ENCODE results near the gene C2orf80. TPM values are rescaled to one million over a fixed set of nuclear protein-coding genes. Genes with fewer than 3 reads are reported as not detected.

The C2orf80 gene
- total and polyA plus RNA-seq, 5 experiments from 2014 or later = not detected

DNA sequence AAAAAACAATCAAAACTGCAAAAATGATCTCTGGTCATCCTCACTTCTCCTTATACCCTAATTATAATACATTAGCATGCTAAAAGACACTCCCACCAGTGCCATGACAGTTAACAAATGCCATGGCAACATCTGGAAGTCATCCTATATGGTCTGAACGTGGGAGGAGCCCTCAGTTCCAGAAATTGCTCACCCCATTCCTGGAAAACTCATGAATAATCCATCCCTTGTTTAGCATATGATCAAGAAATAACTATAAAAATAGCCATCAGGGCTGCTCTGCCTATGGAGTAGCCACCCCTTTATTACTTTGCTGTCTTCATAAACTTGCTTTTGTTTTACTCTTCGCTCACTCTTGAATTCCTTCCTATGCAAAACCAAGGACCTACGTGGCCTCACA, 5.7 kb upstream of the C2orf80 start:
- Mint-ChIP-seq H3K27ac (no peak overlapping the region), H3K36me3 (no peaks in the 10 kb centered on the region), H3K4me1 (no peaks in the 10 kb centered on the region), H3K27me3 (peaks cover 0 to 2% (median 0%) of the 10 kb centered on the region in 5 donors), H3K4me3 (no peak overlapping the region), H3K9me3 (no peaks in the 10 kb centered on the region)
- no peak for DNase-seq
- ATAC-seq = no peak
- POLR2A ChIA-PET = no interaction called here

DNA sequence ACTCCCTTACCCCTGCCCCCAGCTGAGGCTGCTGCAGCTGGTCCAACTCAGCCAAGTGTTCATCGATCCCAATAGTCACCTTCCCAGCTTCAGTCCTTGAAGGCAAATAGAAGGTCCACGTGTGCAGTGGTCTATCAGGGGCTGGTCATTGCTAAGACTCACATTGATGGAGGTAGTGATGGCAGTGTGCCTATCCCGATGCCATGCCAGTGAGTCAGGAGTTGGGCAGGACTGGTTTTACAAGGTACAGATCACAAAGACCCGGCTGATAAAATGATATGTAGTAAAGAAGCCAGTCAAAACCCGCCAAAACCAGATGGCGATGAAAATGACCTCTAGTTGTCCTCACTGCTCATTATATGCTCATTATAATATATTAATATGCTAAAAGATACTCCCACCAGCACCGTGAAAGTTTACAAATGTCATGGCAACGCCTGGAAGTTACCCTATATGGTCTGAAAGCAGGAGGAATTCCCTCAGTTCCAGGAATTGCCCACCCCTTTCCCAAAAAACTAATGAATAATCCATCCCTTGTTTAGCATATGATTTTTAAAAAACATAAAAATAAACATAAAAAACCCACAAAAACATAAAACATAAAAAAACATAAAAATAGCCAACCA, 2.9 kb upstream of the C2orf80 start:
- no peak for ATAC-seq
- Mint-ChIP-seq H3K9me3 (no peaks in the 10 kb centered on the region), H3K27me3 (peaks cover 0 to 4% (median 0%) of the 10 kb centered on the region in 5 donors), H3K36me3 (no peaks in the 10 kb centered on the region), H3K4me3 (no peak overlapping the region), H3K27ac (no peak overlapping the region), H3K4me1 (no peaks in the 10 kb centered on the region)
- POLR2A ChIA-PET = no interaction called here
- no peak for DNase-seq

DNA sequence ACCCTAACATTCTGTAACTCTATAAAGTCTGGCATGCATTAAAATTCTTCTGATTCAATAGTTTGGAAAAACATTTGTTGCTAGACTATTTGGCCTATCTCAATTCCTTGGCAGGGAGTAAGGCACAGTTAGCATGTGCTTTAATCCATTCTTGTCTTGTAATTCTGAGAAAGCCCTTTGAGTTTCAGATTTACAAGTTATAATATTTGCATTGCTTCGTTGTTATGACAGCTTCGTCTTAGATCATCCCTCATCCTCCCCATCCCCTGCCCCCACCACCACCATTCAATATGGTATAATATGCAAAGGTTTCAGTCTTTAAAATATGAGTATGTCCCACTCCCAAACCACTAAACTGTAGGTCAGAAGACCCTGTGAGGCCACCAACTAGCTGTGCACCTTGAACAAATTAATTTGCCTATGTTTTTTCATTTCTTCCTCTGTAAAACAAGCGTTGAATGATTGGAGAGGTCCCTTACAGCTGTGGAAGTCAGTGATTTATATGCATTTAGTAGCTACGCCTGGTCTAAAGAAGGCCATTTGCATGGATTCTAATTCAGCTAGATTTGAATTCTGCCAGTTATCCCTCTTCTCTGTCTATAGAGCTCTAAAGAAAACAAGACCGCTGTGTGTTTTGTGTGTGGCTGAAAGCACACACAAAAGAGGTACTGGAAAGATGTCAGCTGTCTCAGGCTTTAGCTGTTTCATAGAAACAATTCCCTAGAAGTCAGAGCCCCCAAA, 591 bp downstream of the C2orf80 start:
- ATAC-seq = no peak
- Mint-ChIP-seq H3K27ac (no peak overlapping the region), H3K36me3 (no peaks in the 10 kb centered on the region), H3K4me3 (no peak overlapping the region), H3K27me3 (peaks cover 0 to 4% (median 3%) of the 10 kb centered on the region in 5 donors), H3K4me1 (peaks cover 0 to 2% (median 0%) of the 10 kb centered on the region in 4 donors), H3K9me3 (no peaks in the 10 kb centered on the region)
- POLR2A ChIA-PET = no interaction called here
- no peak for DNase-seq

DNA sequence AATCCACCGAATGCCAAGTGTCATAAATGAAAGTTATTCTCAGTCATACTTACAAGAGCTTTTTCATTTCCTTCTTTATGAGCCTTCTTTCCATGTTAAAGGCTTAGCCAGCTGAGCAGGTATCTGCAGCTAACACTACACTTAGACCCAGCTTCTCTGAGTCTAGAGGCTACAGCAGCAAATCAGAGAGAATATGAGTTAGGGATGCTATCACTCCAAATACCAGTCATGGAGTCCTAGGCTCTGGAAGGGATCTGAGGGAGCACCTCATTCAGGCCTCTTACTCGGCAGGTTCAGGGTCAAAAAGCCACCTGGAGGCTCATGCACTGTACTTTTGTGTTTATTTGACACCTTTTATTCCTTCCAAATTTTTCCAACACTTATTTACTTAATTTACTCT, 2.9 kb downstream of the C2orf80 start:
- Mint-ChIP-seq H3K27me3 (peaks cover 3 to 15% (median 8%) of the 10 kb centered on the region in 5 donors), H3K9me3 (no peaks in the 10 kb centered on the region), H3K27ac (peak overlapping the region in 1 of 10 donors; percentile 6), H3K36me3 (no peaks in the 10 kb centered on the region), H3K4me1 (peaks cover 0 to 2% (median 0%) of the 10 kb centered on the region in 4 donors), H3K4me3 (no peak overlapping the region)
- POLR2A ChIA-PET = no interaction called here
- no peak for ATAC-seq
- DNase-seq = no peak

- DNase-seq (no peak), ATAC-seq (no peak)
- Mint-ChIP-seq H3K27ac (no peak overlapping the region), H3K4me3 (no peak overlapping the region), H3K4me1 (peaks cover 0 to 2% (median 0%) of the 10 kb centered on the region in 4 donors), H3K27me3 (peaks cover 3 to 15% (median 8%) of the 10 kb centered on the region in 5 donors), H3K36me3 (no peaks in the 10 kb centered on the region), H3K9me3 (no peaks in the 10 kb centered on the region)
- POLR2A ChIA-PET = no interaction called here
Measured at GRCh38 chr2:208186465-208186864, 3.4 kb downstream of the C2orf80 start.

DNA sequence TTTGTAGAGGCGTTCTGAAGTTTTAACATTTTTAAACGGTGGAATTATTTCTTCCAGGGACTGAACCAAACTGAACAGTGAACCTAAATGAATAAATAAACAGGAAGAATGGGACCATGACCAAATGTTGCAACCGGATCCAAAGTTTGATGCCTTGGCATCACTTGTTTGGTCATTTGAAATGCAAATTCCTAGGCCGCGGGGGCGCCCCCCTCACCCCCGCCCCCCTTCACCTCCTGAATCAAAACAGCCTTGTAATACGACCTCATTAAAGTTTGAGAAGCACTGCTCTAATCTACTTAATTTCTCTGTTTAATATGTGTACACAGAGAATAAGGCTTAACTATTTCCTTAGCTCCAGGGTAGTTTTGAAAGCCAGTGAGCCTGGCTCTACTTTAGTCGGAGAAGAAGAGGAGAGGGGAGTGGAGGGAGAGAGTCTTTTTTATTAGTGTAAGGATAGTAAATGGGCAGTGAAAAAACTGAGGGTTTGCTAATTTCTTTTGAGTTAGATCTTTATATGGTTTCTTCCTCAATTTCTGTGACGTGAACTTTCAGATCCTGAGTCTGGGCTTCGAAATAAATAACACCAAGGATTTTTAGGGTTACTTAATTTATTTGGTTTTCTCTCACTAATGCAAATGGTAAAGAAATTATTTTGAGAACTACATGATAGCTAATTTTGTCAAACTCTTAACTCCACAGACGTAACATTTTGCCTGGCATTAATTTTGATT, 5.7 kb downstream of the C2orf80 start:
- ATAC-seq = no peak
- POLR2A ChIA-PET = interaction anchor here (0.7 kb wide), 1 partner anchor 1792 kb away, joined by 5 read pairs; no protein-coding TSS in a partner anchor
- Mint-ChIP-seq H3K9me3 (no peaks in the 10 kb centered on the region), H3K36me3 (no peaks in the 10 kb centered on the region), H3K4me3 (no peak overlapping the region), H3K27ac (no peak overlapping the region), H3K4me1 (peaks cover 0 to 2% (median 0%) of the 10 kb centered on the region in 4 donors), H3K27me3 (peaks cover 3 to 15% (median 7%) of the 10 kb centered on the region in 5 donors)
- DNase-seq = no peak

- POLR2A ChIA-PET = no interaction called here
- Mint-ChIP-seq H3K27me3 (peaks cover 3 to 15% (median 7%) of the 10 kb centered on the region in 5 donors), H3K4me3 (no peak overlapping the region), H3K4me1 (peaks cover 0 to 2% (median 0%) of the 10 kb centered on the region in 4 donors), H3K27ac (peak overlapping the region in 1 of 10 donors; percentile 31), H3K9me3 (no peaks in the 10 kb centered on the region), H3K36me3 (no peaks in the 10 kb centered on the region)
- ATAC-seq (no peak), DNase-seq (no peak)
Measured at GRCh38 chr2:208183526-208183925, 6.3 kb downstream of the C2orf80 start.

- Mint-ChIP-seq H3K4me3 (no peak overlapping the region), H3K4me1 (peaks cover 0 to 2% (median 0%) of the 10 kb centered on the region in 4 donors), H3K27ac (no peak overlapping the region), H3K9me3 (no peaks in the 10 kb centered on the region), H3K36me3 (no peaks in the 10 kb centered on the region), H3K27me3 (peaks cover 3 to 15% (median 7%) of the 10 kb centered on the region in 5 donors)
- ATAC-seq (no peak), DNase-seq (no peak)
- POLR2A ChIA-PET = no interaction called here
Measured at GRCh38 chr2:208182835-208183234, 7.0 kb downstream of the C2orf80 start.

DNA sequence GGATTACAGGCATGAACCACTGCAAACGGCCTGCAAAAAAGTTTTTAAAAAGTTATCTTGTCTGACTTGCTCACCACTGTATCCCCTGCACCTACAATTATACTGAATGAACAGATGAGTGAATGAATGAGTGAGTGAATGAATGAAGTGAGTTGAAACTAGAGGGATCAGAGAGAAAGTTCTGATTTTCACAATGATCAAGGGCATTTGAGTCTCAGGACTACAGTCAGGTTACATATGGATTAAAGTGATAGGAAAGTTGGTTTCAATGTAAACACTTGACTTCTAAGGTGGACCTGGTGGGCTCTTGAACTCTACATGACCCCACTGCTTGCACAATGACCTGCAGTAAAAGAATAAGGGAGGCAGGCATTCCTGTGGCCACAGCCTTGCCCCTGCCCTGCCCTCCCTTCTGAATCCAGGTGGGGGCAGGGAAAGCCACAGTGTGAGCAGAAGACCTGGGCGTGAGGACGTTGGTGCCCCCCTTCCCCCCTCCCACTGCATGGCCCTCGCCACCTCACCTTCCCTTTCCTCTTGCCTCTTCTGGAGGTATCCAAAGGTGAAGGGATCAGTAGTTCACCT, 10.7 kb downstream of the C2orf80 start:
- Mint-ChIP-seq H3K36me3 (no peaks in the 10 kb centered on the region), H3K4me3 (no peak overlapping the region), H3K27ac (no peak overlapping the region), H3K27me3 (peaks cover 4 to 26% (median 12%) of the 10 kb centered on the region in 5 donors), H3K9me3 (no peaks in the 10 kb centered on the region), H3K4me1 (peaks cover 0 to 5% (median 3%) of the 10 kb centered on the region in 4 donors)
- POLR2A ChIA-PET = no interaction called here
- ATAC-seq (no peak), DNase-seq (no peak)

DNA sequence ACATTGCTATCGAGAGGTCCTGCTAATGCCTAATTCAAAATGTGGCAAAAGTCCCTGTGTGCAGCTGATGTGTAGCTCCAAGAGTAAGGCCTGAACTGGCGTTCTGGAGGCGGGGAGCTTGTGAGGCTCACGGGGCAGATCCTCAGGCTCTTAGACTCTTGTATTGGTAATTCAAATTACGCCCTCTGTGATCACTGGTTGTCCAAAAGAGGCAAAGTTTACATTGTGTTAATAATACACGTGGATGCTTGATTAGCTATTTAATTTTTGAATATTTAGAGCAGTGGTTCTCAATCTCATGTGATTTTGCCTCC, 14.0 kb downstream of the C2orf80 start:
- H3K9me3 Mint-ChIP-seq = no peaks in the 10 kb centered on the region
- DNase-seq = no peak
- no peak overlapping the region for H3K4me3 Mint-ChIP-seq
- no peak overlapping the region for H3K27ac Mint-ChIP-seq
- peaks cover 4 to 30% (median 9%) of the 10 kb centered on the region in 5 donors for H3K27me3 Mint-ChIP-seq
- H3K36me3 Mint-ChIP-seq = no peaks in the 10 kb centered on the region
- H3K4me1 Mint-ChIP-seq = peaks cover 0 to 5% (median 4%) of the 10 kb centered on the region in 4 donors
- POLR2A ChIA-PET = no interaction called here
- ATAC-seq = no peak

GRCh38 chr2:208175069-208175839, 14.6 kb downstream of the C2orf80 start:
- peak; percentile 9 to 70 (median 48) for DNase-seq
- peaks cover 0 to 5% (median 4%) of the 10 kb centered on the region in 4 donors for H3K4me1 Mint-ChIP-seq
- H3K27ac Mint-ChIP-seq = no peak overlapping the region
- H3K27me3 Mint-ChIP-seq = peaks cover 5 to 30% (median 9%) of the 10 kb centered on the region in 5 donors
- ATAC-seq = peak; percentile 92 to 98
- POLR2A ChIA-PET = interaction anchor here (0.6 kb wide), 1 partner anchor 645 kb away, joined by 3 read pairs; no protein-coding TSS in a partner anchor
- no peaks in the 10 kb centered on the region for H3K36me3 Mint-ChIP-seq
- H3K9me3 Mint-ChIP-seq = no peaks in the 10 kb centered on the region
- no peak overlapping the region for H3K4me3 Mint-ChIP-seq

DNA sequence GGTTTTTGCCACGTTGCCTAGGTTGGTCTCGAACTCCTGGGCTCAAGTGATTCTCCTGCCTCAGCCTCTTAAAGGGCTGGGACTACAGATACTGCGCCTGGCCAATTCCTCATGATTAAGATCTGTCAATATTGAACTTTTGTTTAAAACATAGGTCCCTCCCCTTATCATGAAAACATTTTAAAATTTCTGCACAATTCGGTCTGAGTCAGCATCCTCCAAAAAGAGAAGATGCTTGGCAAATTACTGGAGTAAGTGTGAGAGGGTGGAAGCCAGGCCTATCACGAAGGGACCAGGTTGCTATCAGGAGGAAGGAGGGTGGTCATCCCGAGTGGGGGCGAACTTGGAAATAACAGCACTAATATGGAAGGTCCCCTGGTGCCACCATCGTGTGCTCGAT, 15.7 kb downstream of the C2orf80 start:
- Mint-ChIP-seq H3K4me3 (no peak overlapping the region), H3K9me3 (no peaks in the 10 kb centered on the region), H3K4me1 (peaks cover 0 to 5% (median 4%) of the 10 kb centered on the region in 4 donors), H3K27ac (no peak overlapping the region), H3K36me3 (no peaks in the 10 kb centered on the region), H3K27me3 (peaks cover 9 to 30% (median 13%) of the 10 kb centered on the region in 5 donors)
- DNase-seq (no peak), ATAC-seq (no peak)
- POLR2A ChIA-PET = no interaction called here
